Measurements from ENCODE around the gene PCOLCE2. TPM values are rescaled to one million over a fixed set of nuclear protein-coding genes. Genes with fewer than 3 reads are reported as not detected.

PCOLCE2 gene
- total and polyA plus RNA-seq, 2 of the 8 experiments (the other 6 are each of a cell fraction or from before 2014, with no cell fraction given) = 11.1 to 12.6 TPM

- no peak overlapping the region for H3K56ac ChIP-seq (replicated peaks; ENCODE audit: insufficient read length, low read depth, low read length)
- H4K20me1 ChIP-seq (replicated peaks in 1 of 2; ENCODE audit: control insufficient read depth in 1 of 2, insufficient read depth in 2 of 2, low read length in 2 of 2) = no peaks in the 10 kb centered on the region
- no peak overlapping the region for H3K4me3 ChIP-seq (ENCODE audit: extremely low read depth in 1 of 4, insufficient read depth in 2 of 4, low read depth in 3 of 4, low read length in 4 of 4)
- CTCF ChIA-PET (ENCODE audit: partially characterized antibody) = interaction anchor here (1.1 to 5.5 kb wide), 5 partner anchors 10 to 177 kb away, joined by 3 to 49 read pairs (median 4); no protein-coding TSS in a partner anchor
- no peak overlapping the region for H3K27ac ChIP-seq (ENCODE audit: low read depth, low read length)
- no peaks in the 10 kb centered on the region for H3K23me2 ChIP-seq (ENCODE audit: low read depth, low read length)
- H3K36me3 ChIP-seq (ENCODE audit: control insufficient read depth in 2 of 4, insufficient read depth in 4 of 4, low read length in 3 of 4) = peaks cover 0 to 3% (median 0%) of the 10 kb centered on the region in 4 experiments; a peak in 1 of 8 replicates
- H4K8ac ChIP-seq (ENCODE audit: extremely low read depth, insufficient read depth, low read length) = no peak overlapping the region
- no peak overlapping the region for H2AK5ac ChIP-seq (ENCODE audit: low read depth, low read length)
- no peak overlapping the region for H2BK20ac ChIP-seq (ENCODE audit: low read length)
- no peaks in the 10 kb centered on the region for H3K79me2 ChIP-seq (ENCODE audit: control insufficient read depth in 1 of 2, insufficient read depth in 2 of 2, low read length in 2 of 2)
- H2AFZ ChIP-seq (ENCODE audit: low read length) = no peak overlapping the region
- no peak overlapping the region for H2BK5ac ChIP-seq (ENCODE audit: low read depth, low read length)
- POLR2A ChIA-PET (ENCODE audit: partially characterized antibody) = interaction anchor here (0.6 kb wide), 1 partner anchor 190 kb away, joined by 4 read pairs; no protein-coding TSS in a partner anchor
- H3K9ac ChIP-seq (replicated peaks in 1 of 4; ENCODE audit: extremely low read depth in 1 of 4, low read depth in 3 of 4, low read length in 3 of 4) = no peak overlapping the region
- FAIRE-seq (no peak), DNase-seq (ENCODE audit: low read depth in 1 of 2, low spot score in 2 of 2) (no peak)
- H4K5ac ChIP-seq (ENCODE audit: insufficient read length, low read depth, low read length) = no peak overlapping the region
- H3K4me1 ChIP-seq (replicated peaks in 1 of 4; ENCODE audit: control insufficient read depth in 3 of 4, insufficient read depth in 4 of 4, low read length in 3 of 4) = no peaks in the 10 kb centered on the region
- no peak overlapping the region for H3K23ac ChIP-seq (ENCODE audit: insufficient read length)
- no peaks in the 10 kb centered on the region for H3K27me3 ChIP-seq (replicated peaks in 1 of 4; ENCODE audit: control insufficient read depth in 3 of 4, extremely low read depth in 1 of 4, insufficient read depth in 3 of 4, low read length in 3 of 4)
- no peak overlapping the region for H3K4me2 ChIP-seq (ENCODE audit: insufficient read depth in 1 of 2, low read depth in 2 of 2, low read length in 2 of 2)
- H3K18ac ChIP-seq (ENCODE audit: extremely low read depth, low read length) = no peak overlapping the region
- H2BK120ac ChIP-seq (replicated peaks; ENCODE audit: low read depth, low read length) = no peak overlapping the region
- no peaks in the 10 kb centered on the region for H3K9me3 ChIP-seq (ENCODE audit: insufficient read depth in 2 of 2, low read depth in 1 of 2, low read length in 1 of 2)
- no peak overlapping the region for H4K91ac ChIP-seq (replicated peaks; ENCODE audit: insufficient read length, low read length)
- WGBS, 2 experiments (ENCODE audit: extremely low coverage in 1 of 2, insufficient coverage in 1 of 2, insufficient read length in 1 of 2, insufficient replicate concordance in 2 of 2, low coverage in 1 of 2, low lambda C conversion rate in 2 of 2, missing lambda C conversion rate in 1 of 2) = 71% methylated on average over 1 of the region's 1 CpG; no CpG with 5 or more reads in 1 of the 2 experiments
- no peak overlapping the region for H2BK15ac ChIP-seq (ENCODE audit: low read length)
- no peak overlapping the region for H3K4ac ChIP-seq (replicated peaks; ENCODE audit: insufficient read length, low read depth, low read length)
- H3K14ac ChIP-seq (ENCODE audit: insufficient read length) = no peak overlapping the region
- H3K79me1 ChIP-seq (ENCODE audit: low read depth, low read length) = no peaks in the 10 kb centered on the region
- H2BK12ac ChIP-seq (ENCODE audit: low read depth, low read length) = no peak overlapping the region
- TF ChIP-seq, protein P1, sequence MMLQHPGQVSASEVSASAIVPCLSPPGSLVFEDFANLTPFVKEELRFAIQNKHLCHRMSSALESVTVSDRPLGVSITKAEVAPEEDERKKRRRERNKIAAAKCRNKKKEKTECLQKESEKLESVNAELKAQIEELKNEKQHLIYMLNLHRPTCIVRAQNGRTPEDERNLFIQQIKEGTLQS (IDR thresholded peaks at IDR 0.05; ENCODE audit: insufficient read depth, low read depth, low read length) = no peak
- TF ChIP-seq RNF2 (IDR thresholded peaks at IDR 0.05; ENCODE audit: borderline replicate concordance, low read depth, low read length, missing control alignments, poor library complexity, severe bottlenecking) = no peak
- TF ChIP-seq KDM4A (IDR thresholded peaks at IDR 0.05; ENCODE audit: low read depth, low read length, severe bottlenecking) = no peak
- no peak for TF ChIP-seq SIRT6 (IDR thresholded peaks at IDR 0.05; ENCODE audit: low read length)
- no peak for TF ChIP-seq GTF2F1 (IDR thresholded peaks at IDR 0.05; ENCODE audit: borderline replicate concordance, low read depth, low read length)
Observed at GRCh38 chr3:142817356-142817755, 71.5 kb downstream of the PCOLCE2 start.

Data from H1 (cell line).